Measurements from ENCODE around the gene LIN7B.

DNA sequence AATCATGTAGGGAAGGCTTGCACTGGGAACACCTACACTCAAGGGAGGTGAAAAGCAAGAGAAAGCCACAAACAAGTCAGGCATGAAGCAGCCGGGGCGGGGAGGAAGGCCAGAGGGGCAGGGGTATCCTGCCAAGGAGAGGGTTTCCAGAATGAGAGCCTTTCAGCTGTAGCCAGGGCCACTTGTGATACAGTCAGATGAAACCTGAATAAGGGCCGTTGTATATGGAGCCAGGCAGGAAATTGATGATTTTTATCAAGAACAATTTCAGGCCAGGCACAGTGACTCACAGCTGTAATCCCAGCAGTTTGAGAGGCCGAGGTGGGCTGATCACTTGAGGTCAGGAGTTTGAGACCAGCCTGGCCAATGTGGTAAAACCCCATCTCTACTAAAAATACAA is 47.8 kb downstream of the LIN7B start:
- TF ChIP-seq, protein P1, sequence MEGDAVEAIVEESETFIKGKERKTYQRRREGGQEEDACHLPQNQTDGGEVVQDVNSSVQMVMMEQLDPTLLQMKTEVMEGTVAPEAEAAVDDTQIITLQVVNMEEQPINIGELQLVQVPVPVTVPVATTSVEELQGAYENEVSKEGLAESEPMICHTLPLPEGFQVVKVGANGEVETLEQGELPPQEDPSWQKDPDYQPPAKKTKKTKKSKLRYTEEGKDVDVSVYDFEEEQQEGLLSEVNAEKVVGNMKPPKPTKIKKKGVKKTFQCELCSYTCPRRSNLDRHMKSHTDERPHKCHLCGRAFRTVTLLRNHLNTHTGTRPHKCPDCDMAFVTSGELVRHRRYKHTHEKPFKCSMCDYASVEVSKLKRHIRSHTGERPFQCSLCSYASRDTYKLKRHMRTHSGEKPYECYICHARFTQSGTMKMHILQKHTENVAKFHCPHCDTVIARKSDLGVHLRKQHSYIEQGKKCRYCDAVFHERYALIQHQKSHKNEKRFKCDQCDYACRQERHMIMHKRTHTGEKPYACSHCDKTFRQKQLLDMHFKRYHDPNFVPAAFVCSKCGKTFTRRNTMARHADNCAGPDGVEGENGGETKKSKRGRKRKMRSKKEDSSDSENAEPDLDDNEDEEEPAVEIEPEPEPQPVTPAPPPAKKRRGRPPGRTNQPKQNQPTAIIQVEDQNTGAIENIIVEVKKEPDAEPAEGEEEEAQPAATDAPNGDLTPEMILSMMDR (IDR thresholded peaks at IDR 0.05): no peak
- TF ChIP-seq POLR2AphosphoS5 (IDR thresholded peaks at IDR 0.05; ENCODE audit: insufficient read depth in 1 of 2, low read depth in 1 of 2): no peak
